ENCODE data around the gene PRKCB. TPM values are rescaled to one million over a fixed set of nuclear protein-coding genes. Genes with fewer than 3 reads are reported as not detected.

The PRKCB gene
- polyA plus RNA-seq, 1 donor (not counting 4 experiments of a cell fraction or from before 2014, with no cell fraction given) = 0.18 TPM

GRCh38 chr16:23986455-23986854 is 150.7 kb downstream of the PRKCB start:
- no peaks in the 10 kb centered on the region for H3K27me3 ChIP-seq (ENCODE audit: control insufficient read depth, extremely low read depth, insufficient read depth, low read length)
- no peaks in the 10 kb centered on the region for H3K9me3 ChIP-seq (ENCODE audit: control insufficient read depth, low read depth, low read length)
- no peak overlapping the region for H3K27ac ChIP-seq (ENCODE audit: control insufficient read depth, insufficient read depth, low read length)
- H3K9ac ChIP-seq (ENCODE audit: control insufficient read depth, extremely low read depth, insufficient read depth, low read length) = no peak overlapping the region
- no peaks in the 10 kb centered on the region for H3K4me1 ChIP-seq (ENCODE audit: control insufficient read depth, extremely low read depth, insufficient read depth, low read length)
- no peaks in the 10 kb centered on the region for H4K20me1 ChIP-seq (ENCODE audit: control insufficient read depth, extremely low read depth, insufficient read depth, low read length)
- FAIRE-seq = no peak
- H3K9me1 ChIP-seq (ENCODE audit: control insufficient read depth, extremely low read depth, insufficient read depth, low read length) = no peaks in the 10 kb centered on the region
- no peak overlapping the region for H3K4me2 ChIP-seq (ENCODE audit: control insufficient read depth, extremely low read depth, insufficient read depth, low read depth, low read length)
- no peak for DNase-seq (ENCODE audit: low read depth, low spot score)
- H3K4me3 ChIP-seq (ENCODE audit: control insufficient read depth in 2 of 3, extremely low read depth in 1 of 3, insufficient read depth in 2 of 3, low read depth in 1 of 3, low read length in 3 of 3) = no peak overlapping the region
- H2AFZ ChIP-seq (ENCODE audit: control insufficient read depth, low read length) = no peak overlapping the region
- H3K36me3 ChIP-seq (ENCODE audit: control insufficient read depth in 2 of 2, extremely low read depth in 1 of 2, insufficient read depth in 2 of 2, low read length in 2 of 2) = no peaks in the 10 kb centered on the region
- TF ChIP-seq EZH2 (IDR thresholded peaks at IDR 0.05; ENCODE audit: low read length) (no peak), CTCF (optimal IDR thresholded peaks at IDR 0.05 in 1 of 3, IDR thresholded peaks at IDR 0.05 in 1 of 3, conservative IDR thresholded peaks at IDR 0.05 in 1 of 3; ENCODE audit: extremely low read depth in 1 of 3, insufficient read depth in 2 of 3, low read length in 3 of 3) (no peak)
- no peaks in the 10 kb centered on the region for H3K79me2 ChIP-seq (ENCODE audit: control insufficient read depth, insufficient read depth, low read length)
- dilution Hi-C loops (cut with MboI; ENCODE audit: extremely low pct_ligation_motif_present, low sequenced_read_pairs) = no loop called here

GRCh38 chr16:23987443-23987842 is 151.7 kb downstream of the PRKCB start:
- H3K27ac ChIP-seq (ENCODE audit: control insufficient read depth, insufficient read depth, low read length) = no peak overlapping the region
- H3K9me3 ChIP-seq (ENCODE audit: control insufficient read depth, low read depth, low read length) = no peaks in the 10 kb centered on the region
- H3K9ac ChIP-seq (ENCODE audit: control insufficient read depth, extremely low read depth, insufficient read depth, low read length) = no peak overlapping the region
- no peak overlapping the region for H3K4me3 ChIP-seq (ENCODE audit: control insufficient read depth in 2 of 3, extremely low read depth in 1 of 3, insufficient read depth in 2 of 3, low read depth in 1 of 3, low read length in 3 of 3)
- no peaks in the 10 kb centered on the region for H4K20me1 ChIP-seq (ENCODE audit: control insufficient read depth, extremely low read depth, insufficient read depth, low read length)
- H3K4me1 ChIP-seq (ENCODE audit: control insufficient read depth, extremely low read depth, insufficient read depth, low read length) = no peaks in the 10 kb centered on the region
- H3K36me3 ChIP-seq (ENCODE audit: control insufficient read depth in 2 of 2, extremely low read depth in 1 of 2, insufficient read depth in 2 of 2, low read length in 2 of 2) = no peaks in the 10 kb centered on the region
- H2AFZ ChIP-seq (ENCODE audit: control insufficient read depth, low read length) = no peak overlapping the region
- dilution Hi-C loops (cut with MboI; ENCODE audit: extremely low pct_ligation_motif_present, low sequenced_read_pairs) = no loop called here
- DNase-seq (ENCODE audit: low read depth, low spot score) (no peak), FAIRE-seq (no peak)
- H3K27me3 ChIP-seq (ENCODE audit: control insufficient read depth, extremely low read depth, insufficient read depth, low read length) = no peaks in the 10 kb centered on the region
- no peak overlapping the region for H3K4me2 ChIP-seq (ENCODE audit: control insufficient read depth, extremely low read depth, insufficient read depth, low read depth, low read length)
- TF ChIP-seq CTCF (optimal IDR thresholded peaks at IDR 0.05 in 1 of 3, IDR thresholded peaks at IDR 0.05 in 1 of 3, conservative IDR thresholded peaks at IDR 0.05 in 1 of 3; ENCODE audit: extremely low read depth in 1 of 3, insufficient read depth in 2 of 3, low read length in 3 of 3) = no peak
- TF ChIP-seq EZH2 (IDR thresholded peaks at IDR 0.05; ENCODE audit: low read length) = no peak
- no peaks in the 10 kb centered on the region for H3K9me1 ChIP-seq (ENCODE audit: control insufficient read depth, extremely low read depth, insufficient read depth, low read length)
- H3K79me2 ChIP-seq (ENCODE audit: control insufficient read depth, insufficient read depth, low read length) = no peaks in the 10 kb centered on the region

Measured in keratinocyte (primary cell).